Astrocyte (in vitro differentiated cells and primary cell): ENCODE measurements around the gene RAB14. TPM values are rescaled to one million over a fixed set of nuclear protein-coding genes. Genes with fewer than 3 reads are reported as not detected.

Experiments
- DNase-seq: peaks from one replicate; pipeline ENCODE4 v3.0.0-alpha.2; 2010; ENCODE audit warnings: low read depth
- FAIRE-seq: peaks from 2 replicates; lab custom pipeline; 2011; peaks lifted over from hg19 to GRCh38; lab: Jason Lieb, UNC
- H2AFZ ChIP-seq: 2 replicates; pipeline ENCODE4 v1.6.0; 2012; ENCODE audit warnings: low read depth, low read length, inconsistent platforms
- H3K27ac ChIP-seq: 2 replicates; pipeline ENCODE4 v1.5.1; 2011; ENCODE audit warnings: low read depth, low read length, inconsistent platforms
- H3K27me3 ChIP-seq: 2 replicates; pipeline ENCODE4 v1.6.0; 2011; ENCODE audit warnings: low read length, inconsistent platforms; ENCODE audit not compliant: insufficient read depth
- H3K36me3 ChIP-seq: 2 replicates; pipeline ENCODE4 v1.5.1; 2011; ENCODE audit warnings: low read length, inconsistent platforms; ENCODE audit not compliant: insufficient read depth
- H3K4me1 ChIP-seq: 2 replicates; pipeline ENCODE4 v1.5.1; 2011; ENCODE audit warnings: low read length, inconsistent platforms; ENCODE audit not compliant: insufficient read depth
- H3K4me2 ChIP-seq: 2 replicates; pipeline ENCODE4 v1.6.0; 2012; ENCODE audit warnings: low read length, inconsistent platforms
- H3K4me3 ChIP-seq: 2 replicates; pipeline ENCODE4 v1.5.1; 2011; ENCODE audit warnings: low read depth, mild to moderate bottlenecking, low read length, inconsistent platforms; ENCODE audit not compliant: insufficient read depth
- H3K79me2 ChIP-seq: 2 replicates; pipeline ENCODE4 v1.6.0; 2012; ENCODE audit warnings: mild to moderate bottlenecking, low read length, inconsistent platforms; ENCODE audit not compliant: insufficient read depth
- H3K9ac ChIP-seq: 2 replicates; pipeline ENCODE4 v1.6.0; 2012; ENCODE audit warnings: mild to moderate bottlenecking, low read length, inconsistent platforms
- H3K9me3 ChIP-seq: 2 replicates; pipeline ENCODE4 v1.5.1; 2012; ENCODE audit warnings: low read depth, mild to moderate bottlenecking, low read length, inconsistent platforms; ENCODE audit not compliant: insufficient read depth
- H4K20me1 ChIP-seq: 2 replicates; pipeline ENCODE4 v1.6.0; 2012; ENCODE audit warnings: low read length, inconsistent platforms; ENCODE audit not compliant: insufficient read depth
- H3K27ac Mint-ChIP-seq: one replicate; pipeline ENCODE4 v1.8.0; 2021; ENCODE audit warnings: mild to moderate bottlenecking, mixed read lengths; ENCODE audit not compliant: unreplicated experiment
- H3K27me3 Mint-ChIP-seq: one replicate; pipeline ENCODE4 v1.8.0; 2021; ENCODE audit warnings: low read depth, mixed read lengths; ENCODE audit not compliant: unreplicated experiment
- H3K36me3 Mint-ChIP-seq: one replicate; pipeline ENCODE4 v1.8.0; 2021; ENCODE audit warnings: low read depth, mixed read lengths; ENCODE audit not compliant: unreplicated experiment
- H3K4me1 Mint-ChIP-seq: one replicate; pipeline ENCODE4 v1.8.0; 2021; ENCODE audit warnings: low read depth, mixed read lengths; ENCODE audit not compliant: unreplicated experiment
- H3K4me3 Mint-ChIP-seq: one replicate; pipeline ENCODE4 v1.8.0; 2021; ENCODE audit warnings: mild to moderate bottlenecking, moderate library complexity, mixed read lengths; ENCODE audit not compliant: unreplicated experiment
- H3K9me3 Mint-ChIP-seq: one replicate; pipeline ENCODE4 v1.8.0; 2021; ENCODE audit warnings: mild to moderate bottlenecking, mixed read lengths; ENCODE audit not compliant: unreplicated experiment
- EZH2 ChIP-seq: IDR thresholded peaks from 2 replicates; pipeline ENCODE4 v1.6.1; 2012; ENCODE audit warnings: mild to moderate bottlenecking, low read length, inconsistent platforms; ENCODE audit not compliant: insufficient read depth
- total RNA-seq: library from RNA; stranded (reverse); gene quantifications from 2 replicates; pipeline ENCODE4 v1.2.1, GENCODE V29; 2021
- TF ChIP-seq, protein P1 (sequence below): IDR thresholded peaks from 2 replicates; pipeline ENCODE4 v1.5.1; 2011; ENCODE audit warnings: low read depth, mild to moderate bottlenecking, inconsistent platforms, low read length, moderate library complexity; ENCODE audit not compliant: insufficient read depth

RAB14 gene
- total RNA-seq, 1 donor from 2014 or later: 72.1 TPM

DNA sequence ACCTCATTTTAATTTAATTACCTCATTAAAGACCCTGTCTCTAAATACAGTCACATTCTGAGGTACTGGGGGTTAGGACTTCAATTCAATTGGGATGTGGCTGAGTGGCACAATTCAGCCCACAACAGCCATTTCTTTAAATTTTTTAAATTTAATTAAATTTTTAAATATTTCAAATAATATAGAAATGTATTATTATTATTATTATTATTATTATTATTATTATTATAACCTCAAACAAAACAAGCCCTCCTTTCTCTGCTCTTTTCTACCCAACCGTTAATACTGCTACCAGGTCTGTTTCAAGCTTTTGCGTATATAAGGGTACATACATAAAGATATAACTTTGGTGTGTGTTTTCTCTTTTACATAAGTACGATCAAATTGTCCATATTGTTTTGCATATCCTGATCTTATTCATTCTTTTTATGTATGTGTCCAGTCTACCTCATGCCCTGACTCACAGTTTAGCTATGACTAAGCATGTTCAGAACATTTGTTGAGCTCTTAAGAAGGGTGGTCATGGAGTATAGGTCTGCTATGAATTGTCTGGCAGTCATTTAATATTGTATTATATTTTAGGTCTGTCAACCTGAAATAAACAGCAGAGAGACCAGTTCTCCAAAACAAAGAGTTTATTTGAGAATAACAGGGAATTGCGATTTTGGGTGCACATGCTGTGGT is 16.1 kb upstream of the RAB14 start:
- H3K4me1 Mint-ChIP-seq: peaks cover 6% of the 10 kb centered on the region
- peaks cover 3% of the 10 kb centered on the region for H3K4me1 ChIP-seq
- no peak overlapping the region for H3K9ac ChIP-seq
- H3K27me3 Mint-ChIP-seq: peaks cover 4% of the 10 kb centered on the region
- no peaks in the 10 kb centered on the region for H3K9me3 Mint-ChIP-seq
- H3K9me3 ChIP-seq: no peaks in the 10 kb centered on the region
- H3K36me3 ChIP-seq: no peaks in the 10 kb centered on the region
- no peaks in the 10 kb centered on the region for H3K27me3 ChIP-seq
- H3K36me3 Mint-ChIP-seq: no peaks in the 10 kb centered on the region
- H3K79me2 ChIP-seq: no peaks in the 10 kb centered on the region
- no peak overlapping the region for H3K27ac Mint-ChIP-seq
- H3K27ac ChIP-seq: no peak overlapping the region
- TF ChIP-seq, protein P1, sequence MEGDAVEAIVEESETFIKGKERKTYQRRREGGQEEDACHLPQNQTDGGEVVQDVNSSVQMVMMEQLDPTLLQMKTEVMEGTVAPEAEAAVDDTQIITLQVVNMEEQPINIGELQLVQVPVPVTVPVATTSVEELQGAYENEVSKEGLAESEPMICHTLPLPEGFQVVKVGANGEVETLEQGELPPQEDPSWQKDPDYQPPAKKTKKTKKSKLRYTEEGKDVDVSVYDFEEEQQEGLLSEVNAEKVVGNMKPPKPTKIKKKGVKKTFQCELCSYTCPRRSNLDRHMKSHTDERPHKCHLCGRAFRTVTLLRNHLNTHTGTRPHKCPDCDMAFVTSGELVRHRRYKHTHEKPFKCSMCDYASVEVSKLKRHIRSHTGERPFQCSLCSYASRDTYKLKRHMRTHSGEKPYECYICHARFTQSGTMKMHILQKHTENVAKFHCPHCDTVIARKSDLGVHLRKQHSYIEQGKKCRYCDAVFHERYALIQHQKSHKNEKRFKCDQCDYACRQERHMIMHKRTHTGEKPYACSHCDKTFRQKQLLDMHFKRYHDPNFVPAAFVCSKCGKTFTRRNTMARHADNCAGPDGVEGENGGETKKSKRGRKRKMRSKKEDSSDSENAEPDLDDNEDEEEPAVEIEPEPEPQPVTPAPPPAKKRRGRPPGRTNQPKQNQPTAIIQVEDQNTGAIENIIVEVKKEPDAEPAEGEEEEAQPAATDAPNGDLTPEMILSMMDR: no peak
- TF ChIP-seq EZH2: no peak
- no peak overlapping the region for H3K4me2 ChIP-seq
- peak; percentile 47 for DNase-seq
- no peak overlapping the region for H3K4me3 Mint-ChIP-seq
- FAIRE-seq: no peak
- H4K20me1 ChIP-seq: no peaks in the 10 kb centered on the region
- H3K4me3 ChIP-seq: no peak overlapping the region
- no peak overlapping the region for H2AFZ ChIP-seq

DNA sequence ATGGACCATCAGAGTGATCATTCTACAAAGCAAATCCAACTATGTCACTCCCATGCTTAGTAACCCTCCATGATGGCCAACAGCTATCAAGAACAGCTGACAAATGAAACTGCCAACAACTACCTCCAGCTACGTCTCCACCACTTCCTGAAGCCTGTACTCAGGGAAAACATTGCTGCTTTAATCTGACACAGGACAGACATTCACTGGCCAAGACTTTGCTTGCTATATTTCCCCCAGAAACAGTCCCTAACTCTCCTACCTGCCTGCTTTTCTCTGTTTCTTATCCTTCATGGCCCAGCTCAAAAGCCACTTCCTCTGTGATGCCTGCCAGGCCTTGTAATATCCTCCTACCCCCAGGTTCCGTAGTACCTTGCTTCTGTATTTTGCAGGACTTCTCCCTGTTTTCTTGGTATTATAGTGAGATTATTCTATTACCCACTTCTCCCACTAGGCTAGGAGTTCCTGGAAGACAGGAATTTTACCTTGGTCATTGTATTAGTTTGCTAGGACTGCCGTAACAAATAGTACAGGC is 14.7 kb upstream of the RAB14 start:
- no peaks in the 10 kb centered on the region for H3K9me3 Mint-ChIP-seq
- H3K27me3 Mint-ChIP-seq: peaks cover 4% of the 10 kb centered on the region
- Histone ChIP-seq H3K9ac (no peak overlapping the region), H3K79me2 (no peaks in the 10 kb centered on the region), H3K27ac (no peak overlapping the region), H4K20me1 (no peaks in the 10 kb centered on the region), H3K4me3 (no peak overlapping the region), H3K9me3 (no peaks in the 10 kb centered on the region), H3K27me3 (no peaks in the 10 kb centered on the region), H3K4me2 (no peak overlapping the region), H3K4me1 (peaks cover 3% of the 10 kb centered on the region), H3K36me3 (no peaks in the 10 kb centered on the region), H2AFZ (peak overlapping the region; percentile 30)
- DNase-seq (no peak), FAIRE-seq (no peak)
- H3K27ac Mint-ChIP-seq: no peak overlapping the region
- no peak for TF ChIP-seq EZH2
- TF ChIP-seq, protein P1: no peak
- no peak overlapping the region for H3K4me3 Mint-ChIP-seq
- peaks cover 6% of the 10 kb centered on the region for H3K4me1 Mint-ChIP-seq
- no peaks in the 10 kb centered on the region for H3K36me3 Mint-ChIP-seq

DNA sequence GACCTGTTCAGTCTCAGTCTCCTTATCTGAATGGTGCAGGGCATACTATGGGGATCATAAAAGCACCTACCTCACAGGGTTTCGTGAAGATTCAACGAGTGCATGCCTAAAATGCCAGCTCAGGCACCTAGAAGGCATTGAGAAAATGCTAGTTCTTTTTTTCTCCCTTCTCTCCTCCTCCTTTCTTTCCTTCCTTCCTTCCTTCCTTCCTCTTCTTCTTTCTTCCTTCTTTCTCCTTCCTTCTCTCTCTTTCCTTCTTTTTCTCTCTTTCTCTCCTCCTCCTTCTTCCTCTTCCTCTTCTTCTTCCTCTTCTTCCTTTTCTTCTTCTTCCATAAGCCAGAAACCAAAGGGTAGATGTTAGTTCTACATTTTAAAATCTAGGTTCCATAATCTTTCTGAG is 12.3 kb upstream of the RAB14 start:
- Mint-ChIP-seq H3K4me3 (no peak overlapping the region), H3K27ac (no peak overlapping the region), H3K4me1 (peaks cover 6% of the 10 kb centered on the region), H3K27me3 (no peaks in the 10 kb centered on the region), H3K9me3 (no peaks in the 10 kb centered on the region), H3K36me3 (no peaks in the 10 kb centered on the region)
- H3K27me3 ChIP-seq: no peaks in the 10 kb centered on the region
- H3K9me3 ChIP-seq: no peaks in the 10 kb centered on the region
- DNase-seq (no peak), FAIRE-seq (no peak)
- H3K27ac ChIP-seq: no peak overlapping the region
- H3K79me2 ChIP-seq: no peaks in the 10 kb centered on the region
- no peak overlapping the region for H3K4me3 ChIP-seq
- H4K20me1 ChIP-seq: no peaks in the 10 kb centered on the region
- H3K4me2 ChIP-seq: no peak overlapping the region
- TF ChIP-seq, protein P1: no peak
- no peak for TF ChIP-seq EZH2
- H3K36me3 ChIP-seq: no peaks in the 10 kb centered on the region
- H3K4me1 ChIP-seq: peaks cover 3% of the 10 kb centered on the region
- no peak overlapping the region for H2AFZ ChIP-seq
- no peak overlapping the region for H3K9ac ChIP-seq
